GM19455 (cell line): Measurements from ENCODE around the gene LIN28A.
"Not testable (repeated sequence)": the region's sequence is repeated elsewhere in the genome, so short reads cannot be mapped to it uniquely, and the experiment has no call there.

ENCODE experiments used
- ATAC-seq: cut with Tn5 transposase; IDR thresholded peaks from one replicate; pipeline ENCODE4 v1.9.1; 2021; ENCODE audit not compliant: unreplicated experiment

LIN28A gene

DNA sequence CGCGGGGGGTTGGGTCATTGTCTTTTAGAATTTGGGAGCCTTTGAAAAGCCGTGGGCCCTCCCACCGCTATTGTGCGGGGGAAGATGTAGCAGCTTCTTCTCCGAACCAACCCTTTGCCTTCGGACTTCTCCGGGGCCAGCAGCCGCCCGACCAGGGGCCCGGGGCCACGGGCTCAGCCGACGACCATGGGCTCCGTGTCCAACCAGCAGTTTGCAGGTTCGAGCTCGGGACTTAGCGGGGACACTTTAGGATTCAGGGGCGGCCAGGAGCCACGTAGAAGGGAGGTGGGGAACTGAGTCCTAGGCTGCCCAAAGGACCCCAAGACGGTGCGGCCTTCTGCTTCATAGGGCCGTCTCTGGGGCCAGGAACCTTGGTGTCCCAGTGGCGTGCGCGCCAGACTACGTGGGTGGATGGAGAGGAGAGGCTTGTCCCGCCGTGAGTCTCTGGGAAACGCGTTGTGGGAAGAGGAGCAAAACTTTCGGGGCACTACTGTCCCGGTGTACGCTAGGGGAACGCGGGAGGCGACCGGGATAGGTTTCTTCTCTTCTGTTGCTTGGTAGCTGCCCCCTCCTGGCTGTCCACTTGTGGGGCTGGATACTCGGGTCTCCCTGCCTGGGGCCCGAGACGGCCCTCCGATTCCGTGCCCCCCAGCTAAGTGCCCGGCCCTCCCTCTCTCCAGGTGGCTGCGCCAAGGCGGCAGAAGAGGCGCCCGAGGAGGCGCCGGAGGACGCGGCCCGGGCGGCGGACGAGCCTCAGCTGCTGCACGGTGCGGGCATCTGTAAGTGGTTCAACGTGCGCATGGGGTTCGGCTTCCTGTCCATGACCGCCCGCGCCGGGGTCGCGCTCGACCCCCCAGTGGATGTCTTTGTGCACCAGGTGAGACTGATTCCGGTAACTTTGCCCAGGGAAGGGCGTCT lies at the start of gene LIN28A:
Gene LIN28A, plus strand, starts transcription at position 112 of the 918 bp plus-strand sequence. Its CDS starts 75 bp downstream, at position 187.
- no peak for ATAC-seq

DNA sequence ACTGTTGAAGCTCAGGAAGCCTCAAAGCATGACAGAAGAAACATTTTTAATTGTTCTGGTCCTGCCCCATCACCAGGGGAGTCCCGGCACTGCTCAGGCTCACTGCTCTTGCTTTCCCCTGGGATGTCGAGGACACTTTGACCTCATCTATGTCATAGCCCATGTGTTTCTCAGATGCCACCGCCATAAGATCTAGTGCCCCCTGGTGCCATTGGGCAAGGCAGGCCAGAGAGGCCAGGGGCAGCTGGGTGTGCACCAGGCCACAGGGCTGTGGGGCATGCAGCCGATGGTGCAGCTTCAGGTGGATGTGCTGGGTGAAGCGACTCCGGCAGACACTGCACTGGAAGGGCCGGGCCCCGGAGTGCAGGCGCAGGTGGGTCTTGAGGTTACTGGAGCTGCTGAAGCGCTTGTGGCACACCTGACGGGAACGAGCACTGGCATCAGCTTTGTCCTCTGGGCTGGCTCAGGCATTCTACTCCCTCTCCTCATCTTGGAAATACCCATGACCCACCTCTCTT lies 49.0 kb upstream of the LIN28A start:
- ATAC-seq: no peak

GRCh38 chr1:26362331-26362730 lies 48.3 kb upstream of the LIN28A start:
- no peak for ATAC-seq

- ATAC-seq: no peak
These were observed 46.8 kb upstream of the LIN28A start for GRCh38 chr1:26363549-26364448.

- ATAC-seq: no peak
These were observed 45.7 kb upstream of the LIN28A start for GRCh38 chr1:26364956-26365355.

DNA sequence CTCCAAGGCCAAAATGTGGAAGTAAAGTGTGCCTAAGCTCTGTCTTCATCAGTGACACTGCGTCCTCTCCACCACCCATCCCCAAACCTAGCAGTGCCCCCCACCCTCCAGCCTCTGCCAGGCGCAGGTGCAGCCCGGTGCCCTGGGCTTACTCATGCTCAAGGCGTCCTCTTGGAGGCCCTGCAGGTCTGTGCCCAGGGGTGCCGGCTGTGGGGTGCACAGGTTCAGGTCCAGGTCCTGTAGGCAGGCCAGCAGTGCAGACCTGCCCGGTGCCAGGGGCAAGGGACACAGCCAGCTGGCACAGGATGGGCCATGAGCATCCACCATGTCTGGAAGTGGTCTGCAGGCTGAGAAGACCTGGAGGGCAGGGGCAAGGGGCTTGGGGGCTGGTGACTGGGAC lies 43.2 kb upstream of the LIN28A start:
- no peak for ATAC-seq

DNA sequence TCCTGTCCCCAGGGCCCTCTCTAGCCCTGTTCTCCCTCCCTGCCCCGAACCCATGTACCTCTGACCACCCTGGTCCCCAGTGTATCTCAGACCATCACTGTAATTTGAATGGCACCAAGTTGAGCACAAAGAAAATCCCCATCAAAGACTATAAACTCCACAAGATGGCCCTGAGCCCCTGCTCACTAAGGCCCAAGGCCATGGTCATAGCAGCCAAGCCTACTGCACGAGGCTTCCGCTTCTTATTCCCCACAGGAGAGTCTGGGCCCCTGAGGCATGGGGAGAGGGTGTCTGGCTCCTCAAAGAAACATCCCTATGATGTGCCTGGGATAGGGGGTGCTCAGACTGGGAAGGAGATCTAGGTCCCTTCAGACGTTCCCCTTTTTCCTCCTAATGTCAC lies 42.6 kb upstream of the LIN28A start:
- no peak for ATAC-seq

DNA sequence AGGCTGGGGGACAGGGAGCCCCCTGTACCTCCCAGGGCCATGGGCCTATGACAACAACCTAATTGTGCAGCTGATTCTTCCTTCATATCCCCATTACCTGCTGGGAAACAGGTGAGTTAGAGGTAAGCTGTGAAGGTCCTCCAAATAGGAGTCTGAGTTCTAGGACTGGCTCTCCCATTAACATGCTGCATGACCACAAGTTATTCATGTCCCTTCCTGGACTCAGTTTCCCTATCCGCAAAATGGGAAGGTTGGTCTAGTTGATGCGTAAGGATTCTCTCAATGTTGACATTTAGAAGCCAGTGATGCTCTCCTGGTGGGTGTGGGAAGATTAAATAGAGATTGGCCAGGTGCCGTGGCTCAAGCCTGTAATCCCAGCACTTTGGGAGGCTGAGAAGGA lies 42.1 kb upstream of the LIN28A start:
- ATAC-seq: no peak

DNA sequence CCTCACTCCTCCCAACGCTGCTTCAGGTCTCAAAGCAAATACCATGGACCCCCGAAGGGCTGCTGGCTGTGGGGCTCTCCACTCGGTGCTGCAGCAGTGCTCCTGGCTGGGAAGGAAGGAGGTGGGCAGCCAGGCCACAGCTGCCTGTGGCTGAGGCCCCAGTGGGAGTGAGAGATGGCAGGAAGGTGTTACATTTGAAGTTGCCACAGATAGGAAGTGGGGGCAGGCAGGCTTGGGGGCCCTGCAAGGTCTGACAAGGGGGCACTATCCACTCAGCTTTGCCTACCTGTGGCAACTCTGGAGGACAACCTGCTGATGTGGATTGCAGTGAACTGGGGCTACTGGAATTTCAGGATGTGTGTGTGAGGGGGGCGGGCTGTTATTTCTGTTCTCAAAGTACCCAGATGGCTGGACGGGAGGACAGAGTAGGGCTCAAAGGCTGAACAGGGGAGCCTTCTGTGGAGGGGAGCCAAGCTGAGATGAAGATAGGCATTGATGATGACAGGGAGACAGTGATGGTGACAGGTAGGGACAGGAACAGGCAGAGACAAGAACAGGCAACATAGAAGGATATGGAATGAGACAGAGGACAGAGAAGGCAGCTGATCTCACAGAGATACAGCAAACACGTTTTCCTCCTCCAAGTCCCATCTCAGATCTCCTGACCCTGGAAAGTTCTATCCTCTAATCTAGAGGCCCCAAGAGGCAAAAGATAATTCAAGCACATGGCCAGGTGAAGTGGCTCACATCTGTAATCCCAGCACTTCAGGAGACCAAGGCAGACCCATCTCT lies 39.8 kb upstream of the LIN28A start:
- ATAC-seq: no peak

GRCh38 chr1:26372039-26372438 lies 38.6 kb upstream of the LIN28A start:
- ATAC-seq: no peak

GRCh38 chr1:26372611-26373010 lies 38.0 kb upstream of the LIN28A start, which contains the start of gene ZNF683:
ZNF683 (minus strand) TSS chr1:26372750; CDS start chr1:26368571, 4,179 bp downstream.
- ATAC-seq: not testable (repeated sequence)

GRCh38 chr1:26373281-26373680 lies 37.3 kb upstream of the LIN28A start:
- no peak for ATAC-seq

GRCh38 chr1:26373789-26374188 lies 36.8 kb upstream of the LIN28A start:
- ATAC-seq: no peak

DNA sequence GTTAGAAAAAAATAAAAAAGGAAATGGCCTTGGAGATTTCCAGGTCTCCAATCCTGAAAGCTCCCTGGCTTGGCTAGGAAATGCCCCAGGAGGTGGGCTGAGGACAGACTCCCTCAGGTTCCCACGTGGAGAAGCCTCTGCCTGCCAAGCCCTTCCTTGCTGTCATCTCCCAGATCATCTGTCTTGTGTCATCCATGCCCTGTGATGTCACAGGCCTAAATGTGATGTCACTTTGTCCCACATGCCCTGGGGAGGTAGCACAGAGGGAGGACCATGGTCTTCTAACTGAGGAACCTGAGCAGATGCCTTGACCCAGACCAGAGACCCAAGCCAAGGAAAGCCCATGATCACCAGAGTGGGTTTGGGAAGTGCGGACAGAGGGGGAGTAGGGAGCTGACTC lies 36.3 kb upstream of the LIN28A start:
- ATAC-seq: not testable (repeated sequence)

GRCh38 chr1:26375081-26375480 lies 35.5 kb upstream of the LIN28A start:
- no peak for ATAC-seq

GRCh38 chr1:26376050-26376449 lies 34.6 kb upstream of the LIN28A start:
- no peak for ATAC-seq

DNA sequence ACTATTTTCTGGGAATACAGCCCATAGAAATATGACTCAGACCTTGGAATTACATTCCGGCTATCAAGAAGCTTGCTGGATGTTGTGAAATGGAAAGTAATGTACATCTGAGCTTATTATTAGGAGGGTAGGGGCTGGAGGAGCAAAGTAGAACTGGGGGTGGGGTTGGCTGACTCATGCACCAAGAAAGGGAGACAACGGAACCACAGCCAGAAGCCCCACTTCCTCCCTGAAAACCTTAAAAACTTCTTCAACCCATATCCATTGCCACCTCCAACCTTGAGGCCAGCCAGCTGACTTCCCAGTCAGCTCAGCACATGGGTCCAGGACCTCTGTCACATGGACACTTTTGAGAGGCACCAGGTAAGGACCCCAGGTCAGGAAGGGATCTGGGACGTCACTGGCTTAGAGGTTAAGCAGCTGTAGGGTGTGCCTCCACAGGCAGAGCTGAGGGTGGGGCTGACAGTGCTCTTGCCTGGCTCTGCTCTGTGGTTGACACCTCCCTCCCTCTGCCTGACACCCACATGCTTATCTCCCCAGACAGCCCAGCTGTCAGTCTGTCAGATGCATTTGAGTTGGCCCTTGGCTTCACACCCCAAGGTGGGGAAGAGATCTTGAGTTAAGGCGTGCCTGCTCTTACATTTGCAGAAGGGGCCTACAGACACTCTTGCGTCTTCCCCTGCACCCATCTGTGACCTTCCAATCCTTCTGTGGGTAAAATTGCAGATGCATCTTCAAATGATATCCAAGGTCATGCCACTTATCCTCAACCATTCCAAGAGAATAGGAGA lies 32.3 kb upstream of the LIN28A start:
- ATAC-seq: no peak

DNA sequence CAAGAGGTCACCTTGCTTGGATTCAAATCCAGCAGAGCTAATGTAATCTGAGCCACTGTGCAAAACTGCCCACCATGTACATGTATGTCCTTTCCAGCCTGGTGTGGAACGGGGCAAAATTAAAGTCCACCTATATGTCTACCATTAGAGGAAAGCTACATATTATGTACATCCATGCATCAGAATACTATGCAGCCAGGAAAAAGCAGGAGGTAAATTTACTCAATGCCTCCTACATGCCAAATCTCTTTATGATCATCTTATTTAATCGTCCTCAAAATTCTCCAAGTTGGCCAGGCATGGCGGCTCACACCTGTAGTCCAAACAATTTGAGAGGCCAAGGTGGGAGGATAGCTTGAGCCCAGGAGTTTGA lies 31.8 kb upstream of the LIN28A start:
- no peak for ATAC-seq

- ATAC-seq: no peak
These were observed 26.5 kb upstream of the LIN28A start for GRCh38 chr1:26384076-26384475.

DNA sequence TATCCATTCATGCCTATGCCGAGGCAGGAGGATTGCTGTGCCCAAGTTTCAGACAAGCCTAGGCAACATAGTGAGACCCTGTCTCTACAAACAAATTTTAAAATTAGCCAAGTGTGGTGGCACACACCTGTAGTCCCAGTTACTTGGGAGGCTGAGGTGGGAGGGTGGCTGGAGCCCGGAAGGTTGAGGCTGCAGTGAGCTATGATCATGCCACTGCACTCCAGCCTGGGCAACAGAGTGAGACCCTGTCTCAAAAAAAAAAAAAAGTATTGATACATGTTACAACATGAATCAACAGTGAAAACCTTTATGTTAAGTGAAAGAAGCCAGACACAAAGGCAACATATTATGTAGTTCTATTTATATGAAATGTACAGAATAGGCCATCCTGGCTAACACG lies 25.6 kb upstream of the LIN28A start:
- not testable (repeated sequence) for ATAC-seq
